GM12874 (cell line): ENCODE data around the gene CAMK1G.

Experiments used
- TF ChIP-seq, protein P1 (sequence below): IDR thresholded peaks from 2 replicates; pipeline ENCODE4 v1.5.1; 2011; ENCODE audit warnings: low read depth, mild to moderate bottlenecking, control low read depth, low read length, moderate library complexity; ENCODE audit not compliant: insufficient read depth

The CAMK1G gene

DNA sequence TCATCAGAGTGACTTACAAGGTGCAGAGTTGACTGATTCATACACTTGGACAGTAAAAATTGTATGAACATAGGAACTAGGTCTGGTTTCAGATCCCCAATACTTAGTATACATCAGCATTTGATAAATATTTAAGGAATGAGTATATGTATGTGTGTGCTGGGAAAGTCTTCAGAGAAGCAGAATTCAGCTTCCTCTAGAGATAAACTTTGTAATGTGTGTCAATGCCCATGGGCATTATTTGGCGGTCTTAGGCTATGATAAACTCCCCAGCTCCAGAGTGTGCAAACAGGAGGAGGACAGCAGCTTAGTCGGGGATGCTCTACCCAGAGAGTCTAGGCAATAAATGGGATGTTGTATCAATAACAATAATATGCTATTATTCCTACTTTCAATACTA is 2.9 kb upstream of the CAMK1G start:
- TF ChIP-seq, protein P1, sequence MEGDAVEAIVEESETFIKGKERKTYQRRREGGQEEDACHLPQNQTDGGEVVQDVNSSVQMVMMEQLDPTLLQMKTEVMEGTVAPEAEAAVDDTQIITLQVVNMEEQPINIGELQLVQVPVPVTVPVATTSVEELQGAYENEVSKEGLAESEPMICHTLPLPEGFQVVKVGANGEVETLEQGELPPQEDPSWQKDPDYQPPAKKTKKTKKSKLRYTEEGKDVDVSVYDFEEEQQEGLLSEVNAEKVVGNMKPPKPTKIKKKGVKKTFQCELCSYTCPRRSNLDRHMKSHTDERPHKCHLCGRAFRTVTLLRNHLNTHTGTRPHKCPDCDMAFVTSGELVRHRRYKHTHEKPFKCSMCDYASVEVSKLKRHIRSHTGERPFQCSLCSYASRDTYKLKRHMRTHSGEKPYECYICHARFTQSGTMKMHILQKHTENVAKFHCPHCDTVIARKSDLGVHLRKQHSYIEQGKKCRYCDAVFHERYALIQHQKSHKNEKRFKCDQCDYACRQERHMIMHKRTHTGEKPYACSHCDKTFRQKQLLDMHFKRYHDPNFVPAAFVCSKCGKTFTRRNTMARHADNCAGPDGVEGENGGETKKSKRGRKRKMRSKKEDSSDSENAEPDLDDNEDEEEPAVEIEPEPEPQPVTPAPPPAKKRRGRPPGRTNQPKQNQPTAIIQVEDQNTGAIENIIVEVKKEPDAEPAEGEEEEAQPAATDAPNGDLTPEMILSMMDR: no peak

DNA sequence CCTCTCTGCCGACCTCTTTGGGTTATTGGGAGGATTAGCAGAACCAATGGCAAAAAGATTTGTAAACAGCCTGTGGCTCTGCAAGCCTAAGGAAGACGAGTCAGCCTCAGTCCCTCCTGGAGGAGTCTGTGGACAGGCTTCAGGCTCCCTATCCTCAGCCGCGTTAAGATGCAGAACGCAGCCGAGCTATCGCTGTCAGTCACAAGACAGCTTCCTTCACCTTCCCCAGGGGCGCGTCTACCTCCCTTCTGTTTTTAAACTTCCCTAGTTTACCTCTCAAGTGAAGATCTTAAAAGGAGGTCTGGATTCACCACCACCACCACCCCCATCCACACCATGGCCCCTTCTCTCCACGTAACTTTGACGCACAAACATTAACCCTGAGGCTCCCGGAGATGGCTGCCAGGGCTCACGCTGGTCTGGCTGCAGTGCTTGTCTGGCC is 738 bp downstream of the CAMK1G start:
- TF ChIP-seq, protein P1: no peak

DNA sequence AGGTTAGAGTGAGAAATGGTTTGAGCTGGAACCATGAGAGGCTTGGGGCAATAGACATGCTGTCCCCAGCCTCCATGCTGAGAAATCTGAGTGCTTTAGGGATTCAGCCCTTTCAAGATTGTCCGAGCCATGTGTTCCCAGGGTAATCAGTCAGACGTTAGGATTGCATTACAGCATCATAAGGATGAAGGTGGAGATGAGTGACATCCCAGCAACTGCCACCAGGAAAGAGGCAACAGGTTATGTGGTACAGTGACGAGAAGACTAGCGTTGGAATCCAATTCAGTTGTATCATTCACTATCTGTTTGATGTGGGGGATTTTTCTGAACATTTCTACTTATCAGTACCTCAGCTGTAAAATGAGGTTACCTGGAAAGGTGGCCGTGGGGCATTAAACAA is 1.7 kb downstream of the CAMK1G start:
- TF ChIP-seq, protein P1: no peak

DNA sequence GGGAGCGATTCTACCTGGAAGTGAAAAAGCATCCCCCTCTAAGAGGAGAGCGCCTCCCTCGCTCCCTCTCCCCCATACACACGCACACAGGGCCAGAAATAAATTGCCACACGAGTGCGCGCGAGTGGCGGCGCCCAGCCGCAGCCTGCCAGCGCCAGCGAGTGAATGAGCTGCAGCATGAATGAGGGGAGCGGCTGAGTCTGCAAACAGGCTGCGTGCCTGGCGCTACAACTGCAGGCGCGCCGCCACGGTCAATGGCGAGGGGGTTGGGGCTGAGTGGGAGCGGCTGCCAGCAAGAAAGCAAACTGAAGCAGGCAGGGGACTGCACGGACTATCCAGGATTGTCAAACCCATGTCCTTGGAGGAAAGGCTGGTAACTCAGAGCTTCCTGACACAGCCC is 2.2 kb downstream of the CAMK1G start:
- TF ChIP-seq, protein P1: no peak

DNA sequence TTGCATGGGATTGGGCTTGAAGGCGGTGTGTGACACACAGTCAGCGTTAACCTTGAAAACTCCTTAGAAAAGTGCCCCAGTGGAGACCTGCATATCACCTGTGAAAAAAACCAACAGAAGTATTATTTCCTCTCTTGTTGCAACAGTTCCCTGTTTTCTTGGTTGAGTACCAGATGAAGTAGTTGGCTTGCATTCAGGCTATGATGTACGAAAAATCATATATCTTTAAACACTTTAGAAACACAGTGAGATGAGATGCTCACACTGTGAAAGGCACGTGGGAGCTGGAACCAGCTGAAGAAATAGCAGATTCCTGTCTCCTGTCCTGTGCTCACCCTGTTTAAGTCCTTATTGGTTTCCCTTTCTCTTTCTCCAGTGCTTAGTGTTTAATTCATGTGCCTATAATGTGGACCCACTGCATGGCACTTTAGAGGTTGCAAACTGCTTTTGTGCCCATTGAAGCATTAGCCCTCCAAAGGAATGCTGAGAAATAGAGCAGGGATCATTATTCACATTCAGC is 2.8 kb downstream of the CAMK1G start:
- TF ChIP-seq, protein P1: no peak

DNA sequence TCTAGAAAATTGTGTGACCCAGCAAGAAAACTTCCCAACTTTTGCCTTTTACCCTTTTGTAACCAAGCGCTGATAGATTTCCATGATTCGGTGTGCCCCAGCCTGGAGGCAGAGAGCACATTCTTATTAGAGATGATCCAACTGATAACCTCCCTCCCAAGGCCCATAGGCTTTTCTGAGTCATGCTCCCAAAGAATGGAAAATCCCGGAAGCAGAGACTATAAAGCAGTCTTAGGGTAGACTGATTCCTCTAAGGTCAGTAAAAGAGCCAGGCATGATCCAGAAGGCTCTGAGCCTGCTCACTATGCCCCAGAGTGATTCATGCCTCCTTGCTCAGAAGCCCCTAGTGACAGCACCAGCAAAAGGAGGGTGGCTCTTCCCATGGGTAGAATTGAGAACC is 4.3 kb downstream of the CAMK1G start:
- TF ChIP-seq, protein P1: no peak

DNA sequence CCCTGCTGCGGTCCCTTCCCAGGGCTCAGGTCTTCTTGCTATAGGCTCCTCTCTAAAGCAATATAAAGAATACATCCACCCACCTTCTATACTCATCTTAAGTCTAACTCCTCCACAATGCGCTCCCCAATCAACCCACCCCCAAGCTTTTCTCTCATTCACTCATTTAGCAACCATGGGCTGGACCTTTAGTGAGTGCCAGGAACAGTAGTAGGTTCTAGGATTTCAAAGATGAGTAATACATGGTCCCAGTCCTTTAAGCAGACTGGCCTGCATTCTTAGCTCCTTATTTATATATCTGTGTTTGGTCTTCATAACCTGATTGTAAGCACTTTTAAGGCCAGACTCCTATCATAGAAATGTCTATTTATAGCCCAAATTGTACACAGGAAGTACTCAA is 5.9 kb downstream of the CAMK1G start:
- TF ChIP-seq, protein P1: no peak

DNA sequence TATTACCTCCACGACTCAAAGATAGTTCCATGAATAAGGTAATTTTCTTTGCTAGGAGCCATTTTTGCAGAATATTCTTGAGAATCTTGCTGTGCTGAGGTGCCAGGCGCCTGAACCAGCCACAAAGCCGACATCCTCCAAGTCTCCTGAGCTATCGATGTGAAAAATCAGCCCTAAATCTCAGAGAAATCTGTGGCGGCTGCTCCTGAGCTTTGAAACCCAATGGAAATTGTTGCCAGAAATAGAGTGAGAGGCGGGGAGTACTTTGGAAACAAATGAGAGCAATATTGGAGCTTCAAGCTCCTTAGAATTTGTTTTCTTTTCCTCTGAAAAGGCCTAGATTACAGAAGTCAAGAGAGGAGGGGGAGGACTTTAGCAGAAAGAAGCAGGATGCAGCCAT is 6.3 kb downstream of the CAMK1G start:
- TF ChIP-seq, protein P1: no peak
